Body of pancreas (tissue), 4 donors: ENCODE results near the gene PRRG3. TPM values are rescaled to one million over a fixed set of nuclear protein-coding genes. Genes with fewer than 3 reads are reported as not detected.
A peak's percentile ranks its signal among the peaks of the same experiment; 100 is the strongest.

ENCODE experiments used
- ATAC-seq: fragments of 150-250 bp; one replicate; pipeline ENCODE4 v1.9.1; 2016
- DNase-seq, 4 donors: peaks; one replicate each; pipeline ENCODE4 v3.0.0-alpha.2; 2019
- H3K27ac ChIP-seq, 4 donors: fragments of 200-600 bp; sonication (generic); 1 replicate in 3 of 4; 2 replicates in 1 of 4; pipeline versions ENCODE4 v1.5.1 to v1.6.1; 2016 to 2019; ENCODE audit warnings: mild to moderate bottlenecking in 1 of 4, mixed read lengths in 1 of 4, moderate library complexity in 1 of 4
- H3K27me3 ChIP-seq, 2 donors: fragments of 200-600 bp; sonication (generic); one replicate each; pipeline ENCODE4 v1.6.0; 2016; ENCODE audit warnings: mild to moderate bottlenecking in 1 of 2
- H3K36me3 ChIP-seq, 2 donors: fragments of 200-600 bp; sonication (generic); replicated peaks in 1 of 2; 2 replicates each; pipeline ENCODE4 v1.5.1; 2016; ENCODE audit warnings: low read depth in 2 of 2; ENCODE audit not compliant: insufficient read depth in 1 of 2
- H3K4me1 ChIP-seq: fragments of 200-600 bp; sonication (generic); one replicate; pipeline ENCODE4 v1.6.0; 2016
- H3K4me3 ChIP-seq, 2 donors: fragments of 200-600 bp; sonication (generic); 1 replicate in 1 of 2; 2 replicates in 1 of 2; pipeline ENCODE4 v1.5.1; 2016 to 2019
- H3K9me3 ChIP-seq, 3 donors: fragments of 200-600 bp; sonication (generic); 1 replicate in 2 of 3; 2 replicates in 1 of 3; pipeline ENCODE4 v1.5.1; 2016
- POLR2A ChIP-seq, 3 donors: fragments of 450-650 bp; IDR thresholded peaks; one replicate each; pipeline ENCODE4 v1.6.1; 2016; ENCODE audit warnings: antibody characterized with exemption in 3 of 3, mild to moderate bottlenecking in 2 of 3
- WGBS, 2 donors: methylation state at CpG; one replicate each; pipeline ENCODE4 v1.1.5; 2017; 5-methylcytosine and 5-hydroxymethylcytosine counted together
- intact Hi-C: fragments of 100-400 bp; cut with DNase I; formaldehyde crosslinking; loops from one replicate; pipeline ENCODE4 v1.15.1; 2023
- total RNA-seq, 2 donors: library from RNA; depleted of rRNA; stranded (reverse); fragments of >200 nt; gene quantifications; one replicate each; pipeline ENCODE4 v1.1.0, GENCODE V29; 2016
- TF ChIP-seq, protein P1 (sequence below), 7 experiments: fragments of 450-650 bp in 4 of 7; fragments of 200-600 bp in 3 of 7; sonication (generic) in 3 of 7; IDR thresholded peaks; one replicate each; pipeline ENCODE4 v1.5.1; 2016 to 2019; ENCODE audit warnings: antibody characterized with exemption in 7 of 7

PRRG3 gene
- total RNA-seq, 2 donors from 2014 or later, result 0.33 to 1.0 TPM

DNA sequence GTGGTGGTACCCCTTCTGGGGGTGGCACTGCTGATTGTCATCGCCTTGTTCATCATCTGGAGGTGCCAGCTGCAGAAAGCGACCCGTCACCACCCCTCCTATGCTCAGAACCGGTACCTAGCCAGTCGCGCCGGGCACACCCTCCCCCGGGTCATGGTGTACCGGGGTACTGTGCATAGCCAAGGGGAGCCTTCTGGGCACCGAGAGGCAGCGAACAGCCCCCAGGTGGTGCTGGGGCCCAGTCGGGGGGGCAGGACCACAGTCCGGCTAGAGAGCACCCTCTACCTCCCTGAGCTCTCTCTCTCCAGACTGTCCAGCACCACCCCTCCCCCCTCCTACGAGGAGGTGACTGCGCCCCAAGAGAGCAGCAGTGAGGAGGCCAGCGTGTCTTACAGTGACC, 5.3 kb downstream of the PRRG3 start:
- Histone ChIP-seq H3K9me3 (no peaks in the 10 kb centered on the region), H3K4me1 (no peaks in the 10 kb centered on the region), H3K27ac (no peak overlapping the region), H3K27me3 (no peaks in the 10 kb centered on the region), H3K36me3 (no peaks in the 10 kb centered on the region), H3K4me3 (no peak overlapping the region)
- DNase-seq, result no peak
- intact Hi-C loops, result no loop called here
- no peak for TF ChIP-seq POLR2A (IDR thresholded peaks at IDR 0.05)
- TF ChIP-seq, protein P1, sequence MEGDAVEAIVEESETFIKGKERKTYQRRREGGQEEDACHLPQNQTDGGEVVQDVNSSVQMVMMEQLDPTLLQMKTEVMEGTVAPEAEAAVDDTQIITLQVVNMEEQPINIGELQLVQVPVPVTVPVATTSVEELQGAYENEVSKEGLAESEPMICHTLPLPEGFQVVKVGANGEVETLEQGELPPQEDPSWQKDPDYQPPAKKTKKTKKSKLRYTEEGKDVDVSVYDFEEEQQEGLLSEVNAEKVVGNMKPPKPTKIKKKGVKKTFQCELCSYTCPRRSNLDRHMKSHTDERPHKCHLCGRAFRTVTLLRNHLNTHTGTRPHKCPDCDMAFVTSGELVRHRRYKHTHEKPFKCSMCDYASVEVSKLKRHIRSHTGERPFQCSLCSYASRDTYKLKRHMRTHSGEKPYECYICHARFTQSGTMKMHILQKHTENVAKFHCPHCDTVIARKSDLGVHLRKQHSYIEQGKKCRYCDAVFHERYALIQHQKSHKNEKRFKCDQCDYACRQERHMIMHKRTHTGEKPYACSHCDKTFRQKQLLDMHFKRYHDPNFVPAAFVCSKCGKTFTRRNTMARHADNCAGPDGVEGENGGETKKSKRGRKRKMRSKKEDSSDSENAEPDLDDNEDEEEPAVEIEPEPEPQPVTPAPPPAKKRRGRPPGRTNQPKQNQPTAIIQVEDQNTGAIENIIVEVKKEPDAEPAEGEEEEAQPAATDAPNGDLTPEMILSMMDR (IDR thresholded peaks at IDR 0.05), result no peak
- 81 to 100% methylated on average over 1 to 4 of the region's 16 CpGs for whole genome bisulfite sequencing, 2 donors
- no peak for ATAC-seq

DNA sequence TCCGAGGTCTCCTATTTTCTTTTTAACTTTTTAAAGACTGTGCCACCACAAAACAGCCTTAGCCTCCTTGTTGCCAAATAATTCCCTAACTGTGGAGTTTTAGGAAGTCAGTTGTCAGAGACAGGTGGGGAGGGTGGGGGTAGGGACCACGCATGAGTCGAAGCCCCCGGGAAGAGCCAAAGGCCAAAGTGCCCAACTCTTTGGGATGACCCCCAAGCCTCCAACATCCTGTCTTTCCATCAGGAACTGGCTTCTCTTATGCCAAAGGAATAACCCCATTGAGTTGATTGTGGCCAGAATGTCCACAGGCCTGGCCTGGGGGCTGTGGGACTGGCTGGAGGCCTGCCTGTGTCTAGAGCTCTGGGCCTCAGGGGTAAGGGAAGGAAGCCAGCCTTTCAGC, 5.8 kb downstream of the PRRG3 start:
- Histone ChIP-seq H3K4me3 (no peak overlapping the region), H3K4me1 (no peaks in the 10 kb centered on the region), H3K9me3 (no peaks in the 10 kb centered on the region), H3K27ac (no peak overlapping the region), H3K36me3 (no peaks in the 10 kb centered on the region), H3K27me3 (no peaks in the 10 kb centered on the region)
- TF ChIP-seq, protein P1 (IDR thresholded peaks at IDR 0.05), result no peak
- no peak for TF ChIP-seq POLR2A (IDR thresholded peaks at IDR 0.05)
- no peak for ATAC-seq
- 89 to 100% methylated on average over 3 to 4 of the region's 4 CpGs for WGBS, 2 donors
- intact Hi-C loops, result no loop called here
- DNase-seq, result no peak

- H3K36me3 ChIP-seq, result no peaks in the 10 kb centered on the region
- no peak for DNase-seq
- no peak for ATAC-seq
- WGBS, 2 donors, result 85 to 87% methylated on average over 6 to 7 of the region's 7 CpGs
- H3K27ac ChIP-seq, result no peak overlapping the region
- H3K27me3 ChIP-seq, result no peaks in the 10 kb centered on the region
- no peaks in the 10 kb centered on the region for H3K9me3 ChIP-seq
- H3K4me3 ChIP-seq, result no peak overlapping the region
- intact Hi-C loops, result no loop called here
- no peaks in the 10 kb centered on the region for H3K4me1 ChIP-seq
- TF ChIP-seq, protein P1 (IDR thresholded peaks at IDR 0.05), result no peak
- no peak for TF ChIP-seq POLR2A (IDR thresholded peaks at IDR 0.05)
These were observed 6.3 kb downstream of the PRRG3 start for GRCh38 chrX:151701531-151701930.

DNA sequence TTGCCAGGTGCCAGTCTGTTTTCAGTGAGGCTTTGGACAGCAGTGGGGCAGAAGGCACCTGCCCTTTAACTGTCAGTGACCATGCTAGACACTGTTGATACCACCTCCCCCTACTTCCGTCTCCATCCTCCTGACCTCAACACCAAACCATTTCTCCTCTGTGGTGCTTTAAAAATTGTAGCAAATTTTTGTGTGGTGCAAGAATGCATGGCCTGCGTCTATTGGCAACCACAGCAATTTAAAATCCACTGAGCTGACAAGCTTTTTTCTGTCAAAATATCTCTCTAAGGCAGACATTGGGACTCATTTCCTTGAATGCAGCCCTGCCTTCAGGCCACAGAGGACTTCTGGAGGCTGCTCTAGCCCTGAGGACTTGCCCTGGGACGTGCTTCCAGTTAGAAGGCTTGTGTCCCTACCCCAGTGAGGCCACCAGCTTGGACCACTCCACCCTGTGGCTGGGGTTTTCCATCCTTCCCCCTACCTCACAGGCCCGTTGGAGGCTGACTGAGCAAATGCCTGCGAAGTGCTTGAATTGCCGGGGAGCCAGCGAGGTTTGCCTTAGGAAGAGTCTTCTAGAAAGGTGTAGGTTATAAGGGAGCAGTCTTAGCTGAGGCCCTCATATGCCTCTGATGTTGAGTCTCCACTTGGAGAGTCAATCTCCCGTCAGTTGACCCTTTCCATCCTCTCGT, 6.9 kb downstream of the PRRG3 start:
- intact Hi-C loops, result no loop called here
- H3K9me3 ChIP-seq, result no peaks in the 10 kb centered on the region
- H3K27ac ChIP-seq, result no peak overlapping the region
- H3K4me1 ChIP-seq, result no peaks in the 10 kb centered on the region
- H3K4me3 ChIP-seq, result no peak overlapping the region
- TF ChIP-seq POLR2A (IDR thresholded peaks at IDR 0.05), result no peak
- TF ChIP-seq, protein P1 (IDR thresholded peaks at IDR 0.05), result no peak
- no peaks in the 10 kb centered on the region for H3K27me3 ChIP-seq
- WGBS, 2 donors, result 68 to 93% methylated on average over 4 to 9 of the region's 9 CpGs
- ATAC-seq (no peak), DNase-seq (no peak)
- H3K36me3 ChIP-seq, result no peaks in the 10 kb centered on the region

- Histone ChIP-seq H3K4me3 (no peak overlapping the region), H3K36me3 (no peaks in the 10 kb centered on the region), H3K27me3 (no peaks in the 10 kb centered on the region), H3K9me3 (no peaks in the 10 kb centered on the region), H3K4me1 (no peaks in the 10 kb centered on the region), H3K27ac (no peak overlapping the region)
- DNase-seq (peak in 3 of 4 donors; percentile 26 to 59 (median 45)), ATAC-seq (no peak)
- TF ChIP-seq POLR2A (IDR thresholded peaks at IDR 0.05), result no peak
- TF ChIP-seq, protein P1 (IDR thresholded peaks at IDR 0.05), result no peak
- WGBS, 2 donors, result 26 to 41% methylated on average over 6 of the region's 7 CpGs
- intact Hi-C loops, result no loop called here
These were observed 7.6 kb downstream of the PRRG3 start for GRCh38 chrX:151702741-151703340.
